ENCODE data around the gene PLA2G4B. TPM values are rescaled to one million over a fixed set of nuclear protein-coding genes. Genes with fewer than 3 reads are reported as not detected.

The PLA2G4B gene
- total RNA-seq, 1 donor from 2014 or later, result 23.6 TPM

- ATAC-seq, result peak; percentile 64
Measured at GRCh38 chr15:41869770-41870688, 31.4 kb downstream of the PLA2G4B start.

GRCh38 chr15:41870689-41871081 lies 32.0 kb downstream of the PLA2G4B start:
- ATAC-seq, result peak; percentile 79

GRCh38 chr15:41871175-41871905 lies 32.7 kb downstream of the PLA2G4B start:
- ATAC-seq, result no peak

- no peak for ATAC-seq
Measured at GRCh38 chr15:41872166-41872747, 33.6 kb downstream of the PLA2G4B start.

GRCh38 chr15:41873711-41874110 lies 35.1 kb downstream of the PLA2G4B start:
- ATAC-seq, result no peak

GRCh38 chr15:41874736-41875135 lies 36.1 kb downstream of the PLA2G4B start:
- ATAC-seq, result no peak

- ATAC-seq, result no peak
Measured at GRCh38 chr15:41876007-41876406, 37.4 kb downstream of the PLA2G4B start.

GRCh38 chr15:41876689-41877088 lies 38.0 kb downstream of the PLA2G4B start:
- no peak for ATAC-seq

- peak; percentile 17 for ATAC-seq
Measured at GRCh38 chr15:41877631-41878354, 39.1 kb downstream of the PLA2G4B start.

GRCh38 chr15:41878355-41878699 lies 39.7 kb downstream of the PLA2G4B start:
- ATAC-seq, result no peak

GRCh38 chr15:41879321-41879845 lies 40.7 kb downstream of the PLA2G4B start:
- ATAC-seq, result peak; percentile 42

GRCh38 chr15:41880156-41880877 lies 41.7 kb downstream of the PLA2G4B start:
- peak; percentile 52 for ATAC-seq

- ATAC-seq, result no peak
Measured at GRCh38 chr15:41881086-41881485, 42.4 kb downstream of the PLA2G4B start.

GRCh38 chr15:41881550-41881919 lies 42.9 kb downstream of the PLA2G4B start:
- peak; percentile 3 for ATAC-seq

- peak; percentile 31 for ATAC-seq
Measured at GRCh38 chr15:41881920-41882688, 43.5 kb downstream of the PLA2G4B start.

GRCh38 chr15:41882689-41883483 lies 44.2 kb downstream of the PLA2G4B start:
- ATAC-seq, result no peak

GRCh38 chr15:41883484-41883825 lies 44.8 kb downstream of the PLA2G4B start:
- ATAC-seq, result no peak

- no peak for ATAC-seq
Measured at GRCh38 chr15:41884458-41884857, 45.8 kb downstream of the PLA2G4B start.

GRCh38 chr15:41885321-41885720 lies 46.7 kb downstream of the PLA2G4B start:
- no peak for ATAC-seq

GRCh38 chr15:41885841-41886240 lies 47.2 kb downstream of the PLA2G4B start:
- no peak for ATAC-seq
